GM20000 (cell line): Measurements from ENCODE around the gene AKR1D1.

Experiments used
- DNase-seq: peaks from one replicate; pipeline ENCODE4 v3.0.0; 2012; ENCODE audit warnings: low spot score
- CTCF ChIP-seq: IDR thresholded peaks from 2 replicates; pipeline ENCODE4 v1.5.1; 2012; ENCODE audit warnings: mild to moderate bottlenecking, control low read depth; ENCODE audit errors: extremely low read depth, missing control alignments

AKR1D1 gene, protein sequence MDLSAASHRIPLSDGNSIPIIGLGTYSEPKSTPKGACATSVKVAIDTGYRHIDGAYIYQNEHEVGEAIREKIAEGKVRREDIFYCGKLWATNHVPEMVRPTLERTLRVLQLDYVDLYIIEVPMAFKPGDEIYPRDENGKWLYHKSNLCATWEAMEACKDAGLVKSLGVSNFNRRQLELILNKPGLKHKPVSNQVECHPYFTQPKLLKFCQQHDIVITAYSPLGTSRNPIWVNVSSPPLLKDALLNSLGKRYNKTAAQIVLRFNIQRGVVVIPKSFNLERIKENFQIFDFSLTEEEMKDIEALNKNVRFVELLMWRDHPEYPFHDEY

DNA sequence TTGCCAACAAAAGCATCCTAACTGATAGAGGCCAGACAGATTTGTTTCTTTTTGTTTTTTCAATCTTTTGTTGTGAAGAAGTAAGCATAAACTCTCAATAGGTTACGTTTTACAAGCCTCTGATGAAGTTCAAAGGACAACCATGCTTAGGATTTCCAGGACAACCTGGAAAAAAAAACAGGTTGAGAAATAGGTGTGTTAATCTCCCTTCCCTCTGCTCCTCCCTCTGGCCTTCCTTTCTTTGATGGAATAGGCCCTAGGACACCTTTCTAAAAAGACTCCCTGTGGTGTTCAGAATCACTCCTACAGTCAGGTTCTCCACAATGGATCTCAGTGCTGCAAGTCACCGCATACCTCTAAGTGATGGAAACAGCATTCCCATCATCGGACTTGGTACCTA is at the start of gene AKR1D1:
AKR1D1 (plus strand) TSS at position 264 of the 400 bp plus-strand sequence; CDS start at position 324, 60 bp downstream.
- no peak for TF ChIP-seq CTCF
- no peak for DNase-seq

DNA sequence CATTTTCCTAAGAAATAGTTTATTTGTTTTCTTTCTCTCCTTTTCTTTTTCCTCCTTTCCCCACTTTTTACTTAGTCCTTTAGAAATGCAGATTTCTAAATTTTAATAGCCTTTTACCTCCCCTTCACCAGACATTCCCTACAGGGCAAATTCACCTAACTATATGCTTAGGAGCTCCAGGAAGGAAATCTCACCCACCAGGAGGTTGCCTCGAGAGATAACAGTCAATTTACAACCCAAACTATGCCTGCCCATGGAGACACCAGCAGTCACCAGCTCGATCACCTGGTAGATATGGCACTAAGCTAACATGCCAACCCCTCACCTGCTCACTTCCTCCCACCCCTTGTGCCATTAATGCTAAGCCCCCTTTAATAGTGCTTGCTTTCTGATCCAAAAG is 49.2 kb upstream of the AKR1D1 start:
- no peak for TF ChIP-seq CTCF
- DNase-seq = no peak

DNA sequence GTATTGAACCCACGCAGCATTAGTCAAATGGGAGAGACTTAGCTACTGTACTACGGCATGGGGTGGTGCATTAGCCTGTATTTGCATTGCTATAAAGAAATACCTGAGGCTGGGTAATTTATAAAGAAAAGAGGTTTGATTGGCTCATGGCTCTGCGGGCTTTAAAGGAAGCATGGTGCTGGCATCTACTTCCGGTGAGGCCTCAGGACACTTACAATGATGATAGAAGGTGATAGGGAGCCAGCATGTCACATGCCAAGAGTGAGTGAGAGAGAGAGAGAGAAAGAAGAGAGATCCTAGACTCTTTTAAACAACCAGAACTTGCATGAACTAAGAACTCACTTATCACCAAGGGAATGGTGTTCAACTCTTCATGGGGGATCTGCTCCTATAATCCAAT is 47.1 kb upstream of the AKR1D1 start:
- DNase-seq = no peak
- TF ChIP-seq CTCF = no peak

DNA sequence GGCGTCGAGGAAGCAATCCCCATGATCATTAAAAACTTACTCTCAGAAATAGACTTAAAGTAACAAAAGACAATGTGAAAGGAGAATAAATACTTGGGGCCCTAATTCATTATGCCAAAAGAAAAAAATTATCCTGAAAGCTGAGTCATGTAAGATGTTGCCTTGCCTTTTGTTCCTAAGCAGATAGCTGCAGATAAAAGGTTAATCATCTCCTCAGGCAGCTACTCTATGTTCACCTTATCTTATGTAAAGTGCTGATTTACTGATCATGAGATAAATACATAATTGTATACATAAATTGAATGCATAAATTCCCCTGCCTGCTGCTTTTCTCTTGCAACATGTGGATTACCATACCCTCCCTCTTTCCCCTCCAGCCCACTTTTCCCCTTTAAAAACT is 46.3 kb upstream of the AKR1D1 start:
- no peak for TF ChIP-seq CTCF
- no peak for DNase-seq

GRCh38 chr7:138030679-138031351 is 45.4 kb upstream of the AKR1D1 start:
- no peak for TF ChIP-seq CTCF
- no peak for DNase-seq

DNA sequence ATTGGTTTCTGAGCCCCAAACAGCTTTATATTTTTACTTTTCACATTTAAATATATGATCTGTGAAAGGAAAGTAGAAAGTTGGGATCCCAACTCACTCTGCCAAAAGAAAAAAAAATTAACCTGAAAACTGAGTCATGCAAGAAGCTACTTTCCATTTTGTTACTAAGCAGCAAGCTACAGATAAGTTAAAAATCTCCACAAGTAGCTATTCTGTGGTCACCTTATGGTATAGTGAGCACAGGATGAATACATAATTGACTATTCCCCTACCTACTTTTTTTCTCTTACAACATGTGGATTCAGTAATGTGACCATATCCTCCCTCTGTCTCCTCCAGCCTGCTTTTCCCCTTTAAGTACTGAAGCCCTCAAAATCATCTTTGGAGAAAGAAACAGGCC is 44.1 kb upstream of the AKR1D1 start:
- no peak for DNase-seq
- TF ChIP-seq CTCF = no peak

GRCh38 chr7:138032770-138033169 is 43.5 kb upstream of the AKR1D1 start:
- TF ChIP-seq CTCF = no peak

More at GRCh38 chr7:138032770-138033169, 43.5 kb upstream of the AKR1D1 start:
- no peak for DNase-seq
